B cell (primary cell): ENCODE measurements around the gene RBM6. TPM values are rescaled to one million over a fixed set of nuclear protein-coding genes. Genes with fewer than 3 reads are reported as not detected.
A peak's percentile ranks its signal among the peaks of the same experiment; 100 is the strongest.

Source experiments
- ATAC-seq: fragments of 200-7000 bp; cut with Tn5 transposase; one replicate; pipeline ENCODE4 v1.10.0; 2021; ENCODE audit warnings: low read depth, mild to moderate bottlenecking, moderate number of reproducible peaks, moderate library complexity
- CTCF ChIA-PET: fragments of 350-600 bp; sonication (Branson Sonifier 250); formaldehyde crosslinking; loops from one replicate; lab custom pipeline; 2021; ENCODE audit warnings: antibody characterized with exemption, inconsistent platforms; lab: Charles Lee
- POLR2A ChIA-PET: fragments of 350-600 bp; sonication (Branson Sonifier 250); formaldehyde crosslinking; loops from one replicate; lab custom pipeline; 2021; ENCODE audit warnings: antibody characterized with exemption; lab: Charles Lee
- DNase-seq: peaks from one replicate; pipeline ENCODE4 v3.0.0; 2013
- H2AFZ ChIP-seq: 2 replicates; pipeline ENCODE4 v1.6.1; 2012; ENCODE audit warnings: mild to moderate bottlenecking, low read depth, low read length; ENCODE audit not compliant: insufficient read depth, poor library complexity, severe bottlenecking
- H3K27ac ChIP-seq, 2 donors: 1 replicate in 1 of 2; 2 replicates in 1 of 2; pipeline ENCODE4 v1.5.1; 2012 to 2013; ENCODE audit warnings: low read length in 2 of 2, mild to moderate bottlenecking in 2 of 2, moderate library complexity in 1 of 2
- H3K27me3 ChIP-seq, 4 experiments: fragments of 200-600 bp in 1 of 4; sonication (generic) in 1 of 4; replicated peaks in 1 of 4; 1 replicate in 2 of 4; 2 replicates in 2 of 4; pipeline versions ENCODE4 v1.6.1 to v1.7.0; 2013 to 2016; ENCODE audit warnings: low read length in 3 of 4, mild to moderate bottlenecking in 2 of 4, mixed read lengths in 1 of 4, moderate library complexity in 1 of 4; ENCODE audit not compliant: insufficient read depth in 4 of 4, control insufficient read depth in 3 of 4; ENCODE audit errors: control extremely low read depth in 1 of 4
- H3K36me3 ChIP-seq, 2 experiments: replicated peaks in 1 of 2; 1 replicate in 1 of 2; 2 replicates in 1 of 2; pipeline versions ENCODE4 v1.6.1 to v1.7.1; 2013; ENCODE audit warnings: low read length in 1 of 2; ENCODE audit not compliant: insufficient read depth in 2 of 2, control insufficient read depth in 1 of 2; ENCODE audit errors: control extremely low read depth in 1 of 2, extremely low read depth in 1 of 2
- H3K4me1 ChIP-seq, 2 donors: fragments of 200-600 bp in 1 of 2; sonication (generic) in 1 of 2; 1 replicate in 1 of 2; 2 replicates in 1 of 2; pipeline versions ENCODE4 v1.5.1 to v1.6.1; 2013 to 2017; ENCODE audit warnings: low read length in 2 of 2; ENCODE audit not compliant: control insufficient read depth in 2 of 2, insufficient read depth in 2 of 2
- H3K4me2 ChIP-seq: replicated peaks from 2 replicates; pipeline ENCODE3; 2012; ENCODE audit warnings: mild to moderate bottlenecking, low read depth, low read length; ENCODE audit not compliant: poor library complexity, severe bottlenecking
- H3K4me3 ChIP-seq, 5 experiments: fragments of 200-600 bp in 1 of 5; sonication (generic) in 1 of 5; 1 replicate in 3 of 5; 2 replicates in 2 of 5; pipeline versions ENCODE4 v1.5.1 to v1.7.0; 2011 to 2016; ENCODE audit warnings: low read length in 4 of 5, mild to moderate bottlenecking in 4 of 5, low read depth in 2 of 5, control low read depth in 1 of 5, moderate library complexity in 1 of 5; ENCODE audit not compliant: insufficient read depth in 1 of 5; ENCODE audit errors: control extremely low read depth in 1 of 5, extremely low read depth in 1 of 5
- H3K79me2 ChIP-seq: fragments of 200-600 bp; sonication (generic); one replicate; pipeline ENCODE4 v1.6.0; 2016; ENCODE audit warnings: low read length; ENCODE audit not compliant: control insufficient read depth, insufficient read depth
- H3K9ac ChIP-seq: fragments of 200-600 bp; sonication (generic); 2 replicates; pipeline ENCODE4 v1.6.1; 2017; ENCODE audit warnings: mild to moderate bottlenecking, low read length, moderate library complexity
- H3K9me3 ChIP-seq, 3 donors: one replicate each; pipeline versions ENCODE4 v1.6.1 to v1.7.1; 2013; ENCODE audit warnings: low read length in 2 of 3; ENCODE audit not compliant: control insufficient read depth in 2 of 3, insufficient read depth in 1 of 3; ENCODE audit errors: control extremely low read depth in 1 of 3
- H4K20me1 ChIP-seq: 2 replicates; pipeline ENCODE4 v1.6.0; 2012; ENCODE audit warnings: mild to moderate bottlenecking, low read length; ENCODE audit not compliant: insufficient read depth, control insufficient read depth, poor library complexity, severe bottlenecking
- H3K27ac Mint-ChIP-seq: one replicate; pipeline ENCODE4 v1.8.0; 2021; ENCODE audit warnings: mixed read lengths
- H3K27me3 Mint-ChIP-seq: one replicate; pipeline ENCODE4 v1.8.0; 2021; ENCODE audit warnings: mixed read lengths
- H3K4me1 Mint-ChIP-seq: one replicate; pipeline ENCODE4 v1.8.0; 2021; ENCODE audit warnings: mixed read lengths
- H3K4me3 Mint-ChIP-seq: one replicate; pipeline ENCODE4 v1.8.0; 2021; ENCODE audit warnings: mixed read lengths
- H3K9me3 Mint-ChIP-seq: one replicate; pipeline ENCODE4 v1.8.0; 2022; ENCODE audit warnings: mixed read lengths; ENCODE audit not compliant: insufficient read depth
- EZH2 ChIP-seq: IDR thresholded peaks from 2 replicates; pipeline ENCODE4 v1.6.1; 2012; ENCODE audit warnings: borderline replicate concordance, low read depth, mild to moderate bottlenecking, moderate library complexity, low read length; ENCODE audit not compliant: insufficient read depth, poor library complexity, severe bottlenecking
- WGBS: methylation state at CpG from one replicate; pipeline ENCODE4 v1.1.5; 2013; ENCODE audit warnings: missing lambda C conversion rate; ENCODE audit not compliant: insufficient coverage; 5-methylcytosine and 5-hydroxymethylcytosine counted together
- intact Hi-C: fragments of 100-400 bp; cut with micrococcal nuclease; formaldehyde crosslinking; loops from one replicate; pipeline ENCODE4 v1.10.0; 2022
- polyA minus RNA-seq: library from RNA; depleted of rRNA, polyadenylated mRNA; stranded (reverse); fragments of >200 nt; gene quantifications from 2 replicates; pipeline ENCODE4 v1.2.3, GENCODE V29; 2012
- polyA plus RNA-seq: library from polyadenylated mRNA; depleted of rRNA; stranded (reverse); fragments of >200 nt; gene quantifications from 2 replicates; pipeline ENCODE4 v1.2.3, GENCODE V29; 2012
- total RNA-seq, 2 donors: library from RNA; stranded (reverse); fragments of 120-200 nt in 1 of 2; gene quantifications; 1 replicate in 1 of 2; 2 replicates in 1 of 2; pipeline versions ENCODE4 v1.2.3 to v1.2.4, GENCODE V29; 2013 to 2022
- TF ChIP-seq, protein P1 (sequence below): fragments of 200-600 bp; IDR thresholded peaks from one replicate; pipeline ENCODE4 v1.8.0; 2022; ENCODE audit warnings: antibody characterized with exemption, mild to moderate bottlenecking

RBM6 gene, protein sequence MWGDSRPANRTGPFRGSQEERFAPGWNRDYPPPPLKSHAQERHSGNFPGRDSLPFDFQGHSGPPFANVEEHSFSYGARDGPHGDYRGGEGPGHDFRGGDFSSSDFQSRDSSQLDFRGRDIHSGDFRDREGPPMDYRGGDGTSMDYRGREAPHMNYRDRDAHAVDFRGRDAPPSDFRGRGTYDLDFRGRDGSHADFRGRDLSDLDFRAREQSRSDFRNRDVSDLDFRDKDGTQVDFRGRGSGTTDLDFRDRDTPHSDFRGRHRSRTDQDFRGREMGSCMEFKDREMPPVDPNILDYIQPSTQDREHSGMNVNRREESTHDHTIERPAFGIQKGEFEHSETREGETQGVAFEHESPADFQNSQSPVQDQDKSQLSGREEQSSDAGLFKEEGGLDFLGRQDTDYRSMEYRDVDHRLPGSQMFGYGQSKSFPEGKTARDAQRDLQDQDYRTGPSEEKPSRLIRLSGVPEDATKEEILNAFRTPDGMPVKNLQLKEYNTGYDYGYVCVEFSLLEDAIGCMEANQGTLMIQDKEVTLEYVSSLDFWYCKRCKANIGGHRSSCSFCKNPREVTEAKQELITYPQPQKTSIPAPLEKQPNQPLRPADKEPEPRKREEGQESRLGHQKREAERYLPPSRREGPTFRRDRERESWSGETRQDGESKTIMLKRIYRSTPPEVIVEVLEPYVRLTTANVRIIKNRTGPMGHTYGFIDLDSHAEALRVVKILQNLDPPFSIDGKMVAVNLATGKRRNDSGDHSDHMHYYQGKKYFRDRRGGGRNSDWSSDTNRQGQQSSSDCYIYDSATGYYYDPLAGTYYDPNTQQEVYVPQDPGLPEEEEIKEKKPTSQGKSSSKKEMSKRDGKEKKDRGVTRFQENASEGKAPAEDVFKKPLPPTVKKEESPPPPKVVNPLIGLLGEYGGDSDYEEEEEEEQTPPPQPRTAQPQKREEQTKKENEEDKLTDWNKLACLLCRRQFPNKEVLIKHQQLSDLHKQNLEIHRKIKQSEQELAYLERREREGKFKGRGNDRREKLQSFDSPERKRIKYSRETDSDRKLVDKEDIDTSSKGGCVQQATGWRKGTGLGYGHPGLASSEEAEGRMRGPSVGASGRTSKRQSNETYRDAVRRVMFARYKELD
- 285 and 300 TPM in 2 replicates for total RNA-seq
- total RNA-seq (2013) = 223 TPM
- polyA plus RNA-seq = 221 and 223 TPM in 2 replicates
- 74.7 and 105 TPM in 2 replicates for polyA minus RNA-seq

DNA sequence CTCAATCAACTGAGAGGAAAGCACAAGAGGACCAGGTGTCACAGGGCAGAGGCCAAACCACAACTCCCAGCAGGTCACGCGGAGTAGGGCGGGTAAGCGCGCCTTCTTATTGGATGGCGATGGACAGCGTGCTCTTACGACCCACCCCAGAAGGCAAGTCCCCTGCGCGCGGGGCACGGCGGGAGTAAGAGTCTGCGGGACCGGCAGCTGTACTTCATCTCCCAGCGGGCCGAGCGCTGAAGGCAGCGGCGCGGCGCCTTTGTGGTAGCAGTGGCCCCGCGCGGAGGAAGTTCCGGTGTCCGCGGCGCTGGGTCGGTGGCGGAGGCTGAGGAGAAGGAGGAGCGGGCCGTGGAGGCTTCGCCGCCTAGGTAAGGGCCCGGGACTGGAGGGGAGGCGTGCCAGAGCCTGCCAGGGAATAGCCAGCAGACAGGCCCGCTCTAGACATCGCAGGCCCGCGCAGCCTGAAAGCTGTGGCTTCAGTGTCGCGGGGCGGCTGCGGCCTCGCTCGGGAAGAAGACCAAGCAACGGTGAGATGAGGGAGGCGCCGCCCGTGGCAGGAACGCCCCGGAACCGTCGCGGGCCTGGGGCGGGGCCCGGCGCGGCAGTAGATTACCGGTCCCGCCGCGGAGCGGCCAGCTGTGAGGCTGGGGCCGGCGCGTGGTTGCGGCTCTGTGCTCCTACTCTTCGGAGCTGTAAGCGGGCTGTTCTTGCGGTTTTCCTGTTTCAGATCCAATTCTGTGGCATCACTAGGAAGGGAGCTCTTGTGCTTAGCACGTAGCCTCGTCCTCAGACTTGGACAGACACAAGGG, at the start of gene RBM6:
Gene RBM6 (plus strand): TSS at position 293 of the 809 bp plus-strand sequence. CDS start 22,492 bp downstream, outside the sequence.
- ChIA-PET CTCF (interaction anchor here (0.7 to 2.5 kb wide), 4 partner anchors 10 to 1467 kb away, joined by 3 to 17 read pairs (median 4); partner anchors contain the start of genes AMIGO3 and MON1A), POLR2A (interaction anchor here (0.5 to 2.2 kb wide), 8 partner anchors 9 to 846 kb away, joined by 3 to 22 read pairs (median 4); partner anchors contain the start of genes MON1A and QRICH1)
- Histone ChIP-seq H3K79me2 (peaks cover 49% of the 10 kb centered on the region), H3K9ac (peak within 1 kb of the TSS; percentile 80), H3K27me3 (no peaks in the 10 kb centered on the region), H3K4me1 (peaks cover 23 to 32% of the 10 kb centered on the region in 2 donors), H2AFZ (peak within 1 kb of the TSS; percentile 72), H3K27ac (peak within 1 kb of the TSS; percentile 89 to 95), H3K36me3 (peaks cover 0 to 3% of the 10 kb centered on the region in 2 experiments), H3K9me3 (no peaks in the 10 kb centered on the region), H4K20me1 (peaks cover 21% of the 10 kb centered on the region), H3K4me3 (peak within 1 kb of the TSS; percentile 81 to 98 (median 90)), H3K4me2 (peak within 1 kb of the TSS; percentile 98)
- H3K9me3 Mint-ChIP-seq = no peaks in the 10 kb centered on the region
- ATAC-seq = peak; percentile 93
- peaks cover 36% of the 10 kb centered on the region for H3K4me1 Mint-ChIP-seq
- DNase-seq = peak; percentile 97
- TF ChIP-seq EZH2 = no peak
- TF ChIP-seq, protein P1, sequence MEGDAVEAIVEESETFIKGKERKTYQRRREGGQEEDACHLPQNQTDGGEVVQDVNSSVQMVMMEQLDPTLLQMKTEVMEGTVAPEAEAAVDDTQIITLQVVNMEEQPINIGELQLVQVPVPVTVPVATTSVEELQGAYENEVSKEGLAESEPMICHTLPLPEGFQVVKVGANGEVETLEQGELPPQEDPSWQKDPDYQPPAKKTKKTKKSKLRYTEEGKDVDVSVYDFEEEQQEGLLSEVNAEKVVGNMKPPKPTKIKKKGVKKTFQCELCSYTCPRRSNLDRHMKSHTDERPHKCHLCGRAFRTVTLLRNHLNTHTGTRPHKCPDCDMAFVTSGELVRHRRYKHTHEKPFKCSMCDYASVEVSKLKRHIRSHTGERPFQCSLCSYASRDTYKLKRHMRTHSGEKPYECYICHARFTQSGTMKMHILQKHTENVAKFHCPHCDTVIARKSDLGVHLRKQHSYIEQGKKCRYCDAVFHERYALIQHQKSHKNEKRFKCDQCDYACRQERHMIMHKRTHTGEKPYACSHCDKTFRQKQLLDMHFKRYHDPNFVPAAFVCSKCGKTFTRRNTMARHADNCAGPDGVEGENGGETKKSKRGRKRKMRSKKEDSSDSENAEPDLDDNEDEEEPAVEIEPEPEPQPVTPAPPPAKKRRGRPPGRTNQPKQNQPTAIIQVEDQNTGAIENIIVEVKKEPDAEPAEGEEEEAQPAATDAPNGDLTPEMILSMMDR = no peak
- H3K27ac Mint-ChIP-seq = peak within 1 kb of the TSS; percentile 100
- peak within 1 kb of the TSS; percentile 99 for H3K4me3 Mint-ChIP-seq
- under 1% methylated on average over 74 of the region's 74 CpGs for WGBS
- intact Hi-C loops = loop anchor here (1.0 to 5.0 kb wide), 8 partner anchors 11 to 469 kb away; partner anchors contain the start of genes APEH, DAG1, HYAL3 and INKA1
- H3K27me3 Mint-ChIP-seq = no peaks in the 10 kb centered on the region
